Skeletal muscle satellite cell (primary cell): ENCODE results near the gene MBD5.
A peak's percentile ranks its signal among the peaks of the same experiment; 100 is the strongest.

Experiments
- H3K27me3 ChIP-seq: 2 replicates; pipeline ENCODE4 v1.7.0; 2013; ENCODE audit warnings: low read length; ENCODE audit not compliant: control insufficient read depth, insufficient read depth
- H3K36me3 ChIP-seq: 2 replicates; pipeline ENCODE4 v1.7.0; 2013; ENCODE audit warnings: mild to moderate bottlenecking, control low read depth, low read length; ENCODE audit not compliant: insufficient read depth
- H3K4me1 ChIP-seq: 2 replicates; pipeline ENCODE4 v1.7.0; 2013; ENCODE audit warnings: low read length; ENCODE audit not compliant: control insufficient read depth, insufficient read depth
- H3K4me2 ChIP-seq: 2 replicates; pipeline ENCODE4 v1.7.0; 2013; ENCODE audit warnings: mild to moderate bottlenecking, low read length
- H3K4me3 ChIP-seq: 2 replicates; pipeline ENCODE4 v1.7.0; 2013; ENCODE audit warnings: low read length
- H3K9ac ChIP-seq: 2 replicates; pipeline ENCODE4 v1.7.0; 2013; ENCODE audit warnings: mild to moderate bottlenecking, low read depth, low read length, moderate library complexity
- H3K9me3 ChIP-seq: replicated peaks from 2 replicates; pipeline ENCODE4 v1.7.0; 2013; ENCODE audit warnings: mild to moderate bottlenecking, control low read depth, low read length

Gene MBD5

DNA sequence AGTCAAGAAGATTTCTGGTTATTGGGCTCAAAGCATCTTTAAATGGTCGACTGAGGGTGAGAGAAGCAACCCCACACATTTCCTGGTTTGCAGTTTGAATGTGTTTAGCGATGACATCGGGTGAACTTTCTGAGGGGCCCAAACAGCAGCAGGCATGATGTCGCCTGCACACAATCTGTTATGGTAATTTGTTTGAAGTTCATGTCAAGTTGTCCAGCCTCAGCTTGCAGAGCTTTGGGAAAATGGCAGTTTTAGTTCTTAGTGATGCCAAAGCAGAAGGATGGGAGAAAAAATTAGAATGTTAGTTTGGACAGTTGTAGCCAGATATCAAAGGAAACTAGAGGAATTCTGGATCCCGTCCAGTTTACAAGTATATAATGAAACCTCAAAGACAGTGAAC is 284.6 kb downstream of the MBD5 start:
- no peak overlapping the region for H3K4me2 ChIP-seq
- no peaks in the 10 kb centered on the region for H3K4me1 ChIP-seq
- no peaks in the 10 kb centered on the region for H3K27me3 ChIP-seq
- no peak overlapping the region for H3K9ac ChIP-seq
- no peak overlapping the region for H3K4me3 ChIP-seq
- no peaks in the 10 kb centered on the region for H3K36me3 ChIP-seq
- H3K9me3 ChIP-seq: no peaks in the 10 kb centered on the region

DNA sequence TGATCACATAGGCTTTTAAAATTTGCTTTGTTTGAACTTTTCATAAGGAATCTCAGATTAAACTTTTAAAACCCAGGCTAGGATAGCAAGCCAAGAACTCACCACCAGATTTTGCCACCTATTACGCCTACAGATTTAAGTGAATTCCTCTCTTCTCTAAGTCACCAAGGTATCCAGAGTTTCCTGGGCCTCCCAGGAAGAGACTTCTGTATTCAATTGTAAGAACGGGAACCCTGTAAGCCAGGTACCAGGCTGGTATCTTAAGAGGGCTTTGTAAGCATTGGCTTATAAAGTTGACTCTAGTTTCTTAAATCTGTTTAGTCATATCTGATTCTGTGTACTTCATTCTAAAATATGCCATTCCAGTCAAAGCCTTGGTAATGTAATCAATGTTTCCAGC is 285.1 kb downstream of the MBD5 start:
- H3K4me3 ChIP-seq: no peak overlapping the region

DNA sequence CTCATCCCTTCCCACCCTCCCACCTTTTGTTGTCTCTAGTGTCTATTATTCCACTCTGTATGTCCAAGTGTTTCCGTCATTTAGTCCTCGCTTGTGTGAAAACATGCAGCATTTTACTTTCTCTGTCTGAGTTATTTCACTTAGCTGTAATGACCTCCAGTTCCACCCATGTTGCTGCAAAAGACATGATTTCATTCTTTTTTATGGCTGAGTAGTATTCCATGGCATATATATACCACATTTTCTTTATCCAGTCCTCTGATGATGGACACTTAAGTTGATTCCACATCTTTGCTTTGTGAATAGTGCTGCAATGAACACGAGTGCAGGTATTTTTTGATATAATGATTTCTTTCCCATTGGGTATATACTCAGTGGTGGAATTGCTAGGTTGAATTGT is 296.7 kb downstream of the MBD5 start:
- no peaks in the 10 kb centered on the region for H3K36me3 ChIP-seq
- H3K4me2 ChIP-seq: no peak overlapping the region
- H3K27me3 ChIP-seq: no peaks in the 10 kb centered on the region
- no peak overlapping the region for H3K4me3 ChIP-seq
- H3K9me3 ChIP-seq: no peaks in the 10 kb centered on the region
- H3K9ac ChIP-seq: no peak overlapping the region
- no peaks in the 10 kb centered on the region for H3K4me1 ChIP-seq

More for the DNA sequence above, 285.1 kb downstream of the MBD5 start:
- Histone ChIP-seq H3K36me3 (no peaks in the 10 kb centered on the region), H3K4me1 (no peaks in the 10 kb centered on the region), H3K27me3 (no peaks in the 10 kb centered on the region), H3K4me2 (no peak overlapping the region), H3K9me3 (no peaks in the 10 kb centered on the region), H3K9ac (no peak overlapping the region)

DNA sequence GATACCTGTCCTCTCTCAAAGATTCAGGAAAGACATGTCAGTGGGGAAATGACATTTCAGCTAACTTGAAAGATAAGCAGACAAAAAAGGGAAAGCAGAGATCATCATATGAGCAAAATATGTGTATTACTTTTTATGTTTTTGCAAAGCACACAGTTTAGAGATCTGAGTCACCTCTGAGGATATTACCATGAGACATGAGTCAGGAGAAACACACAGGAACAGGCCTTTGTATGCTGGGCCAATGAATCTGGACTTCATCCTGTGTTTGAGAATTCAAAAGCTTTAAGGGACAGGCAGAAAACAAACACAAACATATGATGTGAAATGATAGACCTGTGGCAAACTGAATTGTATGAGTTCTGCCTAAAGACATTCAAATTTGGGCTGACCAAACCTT is 317.6 kb downstream of the MBD5 start:
- Histone ChIP-seq H3K9ac (no peak overlapping the region), H3K36me3 (peaks cover 8% of the 10 kb centered on the region), H3K27me3 (no peaks in the 10 kb centered on the region), H3K4me2 (peak overlapping the region; percentile 54), H3K4me3 (no peak overlapping the region), H3K9me3 (no peaks in the 10 kb centered on the region), H3K4me1 (peaks cover 11% of the 10 kb centered on the region)

DNA sequence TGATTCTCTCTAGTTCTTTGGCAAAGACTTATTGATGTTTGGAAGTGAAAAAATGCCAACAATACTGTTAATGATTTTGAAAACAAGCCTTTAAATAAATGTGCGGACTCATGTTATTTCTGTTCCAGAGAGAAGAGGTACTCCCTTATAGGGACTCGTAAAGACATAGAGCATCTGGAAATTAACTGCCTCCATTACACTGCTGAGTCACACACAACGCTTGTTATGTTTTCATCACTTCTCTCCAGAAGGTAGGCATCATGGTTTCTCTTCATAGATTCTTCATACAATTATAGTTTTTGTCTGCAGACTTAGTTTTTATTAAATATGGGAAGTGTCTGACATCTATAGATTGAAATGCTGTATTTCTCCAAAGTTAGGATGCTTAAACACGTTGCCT is 321.2 kb downstream of the MBD5 start:
- Histone ChIP-seq H3K9ac (no peak overlapping the region), H3K9me3 (no peaks in the 10 kb centered on the region), H3K36me3 (peaks cover 4% of the 10 kb centered on the region)

DNA sequence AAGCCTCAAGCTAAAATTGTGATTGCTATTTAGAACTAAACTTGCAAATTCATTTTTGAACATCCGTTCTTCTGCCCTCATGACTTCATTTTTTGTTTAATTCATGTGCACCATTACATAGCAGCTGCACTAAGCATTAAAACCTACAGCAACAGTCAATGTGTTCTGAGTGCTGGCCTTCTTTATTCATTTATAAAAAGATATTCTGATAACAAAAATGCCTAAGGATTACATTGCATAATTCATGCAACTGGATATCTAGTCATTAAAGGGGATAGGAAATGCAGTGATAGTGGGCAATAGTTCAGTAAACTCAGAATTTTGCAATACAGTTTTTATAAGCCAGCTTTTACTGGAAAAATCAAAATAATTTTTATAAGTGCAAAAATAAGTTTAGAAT is 329.3 kb downstream of the MBD5 start:
- Histone ChIP-seq H3K4me3 (no peak overlapping the region), H3K27me3 (no peaks in the 10 kb centered on the region), H3K36me3 (no peaks in the 10 kb centered on the region), H3K9ac (no peak overlapping the region), H3K4me2 (no peak overlapping the region), H3K9me3 (no peaks in the 10 kb centered on the region), H3K4me1 (no peaks in the 10 kb centered on the region)

More for the DNA sequence above, 321.2 kb downstream of the MBD5 start:
- Histone ChIP-seq H3K27me3 (no peaks in the 10 kb centered on the region), H3K4me3 (no peak overlapping the region), H3K4me1 (peaks cover 11% of the 10 kb centered on the region), H3K4me2 (no peak overlapping the region)

DNA sequence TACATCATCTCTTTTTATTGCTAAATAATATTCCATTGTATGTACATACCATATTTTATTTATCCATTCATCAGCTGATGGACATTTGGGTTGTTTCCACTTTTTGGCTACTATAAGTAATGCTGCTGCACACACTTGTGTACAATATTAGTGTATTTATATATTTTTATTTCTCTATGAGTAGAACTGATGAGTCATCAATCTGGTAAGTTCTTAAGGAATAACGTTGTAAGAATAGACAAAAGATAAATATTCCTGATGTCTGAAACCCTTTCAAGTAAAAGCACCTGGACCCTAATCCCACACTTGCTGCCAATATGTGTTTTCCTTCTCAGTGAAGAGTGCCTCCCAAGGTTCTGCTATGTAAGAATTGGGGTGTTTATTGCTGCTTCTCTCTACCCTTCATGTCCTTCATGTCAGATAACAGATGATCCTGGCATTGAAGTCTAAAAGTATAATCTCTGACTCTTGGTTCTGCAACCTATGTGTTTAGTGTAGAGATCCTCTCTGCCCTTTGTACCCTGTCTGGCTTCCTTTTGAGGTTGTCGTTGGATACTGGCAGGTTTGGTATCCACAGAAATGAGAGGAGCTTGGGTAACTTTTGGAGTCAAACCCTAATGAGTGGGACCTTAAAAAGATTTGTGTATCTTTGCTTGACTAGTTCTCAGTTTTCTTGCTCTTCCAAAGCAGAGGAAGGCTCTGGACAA is 330.7 kb downstream of the MBD5 start:
- H3K4me3 ChIP-seq: no peak overlapping the region
- no peaks in the 10 kb centered on the region for H3K27me3 ChIP-seq
- H3K9ac ChIP-seq: no peak overlapping the region
- H3K4me1 ChIP-seq: no peaks in the 10 kb centered on the region
- no peaks in the 10 kb centered on the region for H3K9me3 ChIP-seq
- H3K4me2 ChIP-seq: no peak overlapping the region
- H3K36me3 ChIP-seq: no peaks in the 10 kb centered on the region

DNA sequence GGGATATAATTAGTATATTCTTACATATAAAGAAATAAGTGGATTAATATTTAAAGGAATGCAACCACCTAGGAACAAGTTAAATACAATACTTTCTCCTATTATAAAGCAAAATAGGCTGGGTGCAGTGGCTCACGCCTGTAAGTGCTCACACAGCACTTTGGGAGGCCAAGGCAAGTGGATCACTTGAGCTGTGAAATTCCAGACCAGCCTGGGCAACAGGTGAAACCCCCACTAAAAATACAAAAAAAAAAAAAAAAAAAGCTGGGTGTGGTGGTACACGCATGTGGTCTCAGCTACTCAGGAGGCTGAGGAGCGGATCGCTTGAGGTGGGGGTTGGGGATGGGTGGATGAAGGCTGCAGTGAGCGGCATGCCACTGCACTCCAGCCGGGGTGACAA is 337.5 kb downstream of the MBD5 start:
- Histone ChIP-seq H3K27me3 (no peaks in the 10 kb centered on the region), H3K36me3 (no peaks in the 10 kb centered on the region), H3K9ac (no peak overlapping the region), H3K9me3 (no peaks in the 10 kb centered on the region), H3K4me1 (no peaks in the 10 kb centered on the region), H3K4me3 (no peak overlapping the region), H3K4me2 (no peak overlapping the region)

DNA sequence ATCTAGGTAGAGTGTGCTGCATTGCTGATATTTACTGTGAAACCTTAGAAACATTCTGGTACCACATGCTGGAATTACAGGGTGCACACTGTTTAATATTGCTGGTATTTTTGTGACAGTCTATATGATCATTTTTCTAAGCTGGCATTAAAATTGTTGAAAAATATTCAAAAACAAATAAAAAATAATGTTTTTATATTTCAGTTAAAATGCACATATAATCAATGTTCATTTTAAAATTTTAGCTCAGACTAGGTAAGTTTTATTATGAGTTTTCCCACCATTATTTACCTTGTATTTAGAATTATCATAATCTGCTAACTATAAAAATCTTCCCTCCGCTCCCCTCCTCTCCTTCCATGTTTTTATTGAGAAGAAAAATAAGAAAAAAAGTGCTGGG is 339.8 kb downstream of the MBD5 start:
- Histone ChIP-seq H3K27me3 (no peaks in the 10 kb centered on the region), H3K4me1 (no peaks in the 10 kb centered on the region), H3K9me3 (no peaks in the 10 kb centered on the region), H3K36me3 (no peaks in the 10 kb centered on the region), H3K9ac (no peak overlapping the region), H3K4me2 (no peak overlapping the region), H3K4me3 (no peak overlapping the region)

DNA sequence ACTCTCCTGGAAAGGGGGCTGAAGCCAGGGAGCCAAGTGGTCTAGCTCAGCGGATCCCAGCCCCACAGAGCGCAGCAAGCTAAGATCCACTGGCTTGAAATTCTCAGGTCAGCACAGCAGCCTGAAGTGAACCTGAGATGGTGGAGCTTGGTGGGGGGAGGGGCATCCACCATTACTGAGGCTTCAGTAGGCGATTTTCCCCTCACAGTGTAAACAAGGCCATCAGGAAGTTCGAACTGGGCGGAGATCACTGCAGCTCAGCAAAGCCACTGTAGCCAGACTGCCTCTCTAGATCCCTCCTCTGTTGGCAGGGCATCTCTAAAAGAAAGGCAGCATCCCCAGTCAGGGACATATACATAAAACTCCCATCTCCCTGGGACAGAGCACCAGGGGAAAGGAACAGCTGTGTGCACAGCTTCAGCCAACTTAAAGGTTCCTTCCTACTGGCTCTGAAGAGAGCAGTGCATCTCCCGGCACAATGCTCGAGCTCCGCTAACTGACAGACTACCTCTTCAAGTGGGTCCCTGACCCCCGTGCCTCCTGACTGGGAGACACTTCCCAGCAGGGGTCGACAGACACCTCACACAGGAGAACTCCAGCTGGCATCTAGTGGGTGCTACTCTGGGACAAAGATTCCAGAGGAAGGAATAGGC is 341.4 kb downstream of the MBD5 start:
- no peaks in the 10 kb centered on the region for H3K9me3 ChIP-seq
- H3K4me1 ChIP-seq: no peaks in the 10 kb centered on the region
- H3K9ac ChIP-seq: no peak overlapping the region
- H3K4me2 ChIP-seq: no peak overlapping the region
- H3K36me3 ChIP-seq: no peaks in the 10 kb centered on the region
- no peaks in the 10 kb centered on the region for H3K27me3 ChIP-seq
- no peak overlapping the region for H3K4me3 ChIP-seq

DNA sequence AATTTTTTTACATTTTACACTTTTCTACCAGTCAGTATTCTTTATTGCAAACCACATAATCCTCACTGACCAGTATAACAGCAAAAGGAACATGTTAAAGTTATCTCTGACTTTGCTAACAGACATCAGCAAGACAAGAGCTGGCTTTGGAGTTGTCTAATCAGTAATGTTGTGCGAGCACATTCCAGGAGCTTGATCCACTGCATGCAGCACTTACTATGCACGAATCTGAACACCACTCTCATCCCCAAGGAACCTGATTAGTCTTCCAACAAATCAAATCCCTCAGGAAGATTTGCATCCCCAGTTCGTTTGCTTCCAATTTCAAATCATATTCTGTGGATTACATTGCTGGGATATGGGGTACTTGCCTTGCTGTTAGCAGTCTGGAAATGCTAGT is 354.3 kb downstream of the MBD5 start:
- H3K4me1 ChIP-seq: no peaks in the 10 kb centered on the region
- H3K27me3 ChIP-seq: no peaks in the 10 kb centered on the region
- no peak overlapping the region for H3K4me2 ChIP-seq
- H3K9me3 ChIP-seq: no peaks in the 10 kb centered on the region
- no peak overlapping the region for H3K9ac ChIP-seq
- H3K4me3 ChIP-seq: no peak overlapping the region
- no peaks in the 10 kb centered on the region for H3K36me3 ChIP-seq

DNA sequence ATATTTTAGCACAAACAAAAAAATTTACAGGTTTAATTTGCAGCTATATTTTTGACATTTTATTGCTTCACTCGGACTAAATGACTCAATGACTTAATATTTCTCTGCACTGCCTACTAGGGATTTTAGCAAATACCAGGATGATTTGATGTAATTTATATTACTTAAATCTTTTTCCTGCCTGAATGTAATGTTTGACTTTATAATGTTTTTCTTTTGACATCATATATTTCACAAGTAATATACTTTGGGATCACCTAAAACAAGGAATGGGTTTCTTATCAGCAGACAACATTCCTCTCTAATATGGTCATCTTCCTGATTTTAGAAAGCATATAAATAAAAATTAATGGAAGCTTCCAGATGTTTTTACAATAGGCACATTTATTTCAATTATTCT is 370.4 kb downstream of the MBD5 start:
- peak overlapping the region; percentile 37 for H3K4me2 ChIP-seq
- H3K4me1 ChIP-seq: peaks cover 14% of the 10 kb centered on the region
- no peaks in the 10 kb centered on the region for H3K27me3 ChIP-seq
- no peaks in the 10 kb centered on the region for H3K9me3 ChIP-seq
- no peaks in the 10 kb centered on the region for H3K36me3 ChIP-seq
- no peak overlapping the region for H3K4me3 ChIP-seq
- no peak overlapping the region for H3K9ac ChIP-seq
